GM10248 (cell line): ENCODE measurements around the gene MDFIC.

Source experiments
- CTCF ChIA-PET: fragments of 300-600 bp; sonication (Branson Sonifier 250); formaldehyde crosslinking; extraction: SDS; loops from one replicate; lab custom pipeline; 2021; ENCODE audit warnings: antibody characterized with exemption; lab: Yijun Ruan, JAX
- POLR2A ChIA-PET: fragments of 350-650 bp; sonication (Branson Sonifier 250); formaldehyde crosslinking; extraction: SDS; loops from one replicate; lab custom pipeline; 2020; ENCODE audit warnings: antibody characterized with exemption; lab: Yijun Ruan, JAX
- DNase-seq: peaks from one replicate; pipeline ENCODE4 v3.0.0; 2012; ENCODE audit errors: extremely low spot score
- CTCF ChIP-seq: IDR thresholded peaks from 2 replicates; pipeline ENCODE4 v1.5.1; 2012; ENCODE audit warnings: mild to moderate bottlenecking, low read depth; ENCODE audit errors: extremely low read depth, missing control alignments, control extremely low read depth

The MDFIC gene

GRCh38 chr7:114952296-114952695 is 30.4 kb downstream of the MDFIC start:
- no peak for TF ChIP-seq CTCF
- DNase-seq = no peak
- ChIA-PET CTCF (interaction anchor here (3.1 kb wide), 1 partner anchor 12 kb away, joined by 11 read pairs; no protein-coding TSS in a partner anchor), POLR2A (no interaction called here)

GRCh38 chr7:114953724-114954123 is 31.8 kb downstream of the MDFIC start:
- no peak for DNase-seq
- TF ChIP-seq CTCF = no peak
- ChIA-PET POLR2A (no interaction called here), CTCF (interaction anchor here (1.3 to 6.5 kb wide), 4 partner anchors 9 to 34 kb away, joined by 3 to 53 read pairs (median 8); no protein-coding TSS in a partner anchor)

- ChIA-PET POLR2A (no interaction called here), CTCF (interaction anchor here (1.2 to 6.5 kb wide), 5 partner anchors 12 to 91 kb away, joined by 3 to 53 read pairs (median 7); no protein-coding TSS in a partner anchor)
- no peak for DNase-seq
- TF ChIP-seq CTCF = no peak
Measured at GRCh38 chr7:114956702-114957101, 34.8 kb downstream of the MDFIC start.

- no peak for TF ChIP-seq CTCF
- ChIA-PET CTCF (interaction anchor here (1.2 to 6.5 kb wide), 5 partner anchors 13 to 92 kb away, joined by 3 to 53 read pairs (median 7); no protein-coding TSS in a partner anchor), POLR2A (no interaction called here)
- no peak for DNase-seq
Measured at GRCh38 chr7:114957444-114957843, 35.5 kb downstream of the MDFIC start.

- POLR2A ChIA-PET = no interaction called here
- CTCF ChIA-PET = interaction anchor here (0.9 to 1.9 kb wide), 3 partner anchors 13 to 42 kb away, joined by 3 to 5 read pairs (median 4); no protein-coding TSS in a partner anchor
Measured at GRCh38 chr7:114959931-114960330, 38.0 kb downstream of the MDFIC start.

GRCh38 chr7:114962441-114962840 is 40.5 kb downstream of the MDFIC start:
- DNase-seq = no peak
- CTCF ChIA-PET = no interaction called here
- POLR2A ChIA-PET = no interaction called here
- no peak for TF ChIP-seq CTCF

More at GRCh38 chr7:114959931-114960330, 38.0 kb downstream of the MDFIC start:
- TF ChIP-seq CTCF = no peak
- peak; percentile 21 for DNase-seq
